NT2/D1 (cell line): ENCODE data around the gene LINGO1.
A peak's percentile ranks its signal among the peaks of the same experiment; 100 is the strongest.

Source experiments
- DNase-seq: peaks from one replicate; pipeline ENCODE4 v3.0.0-alpha.2; 2011; ENCODE audit warnings: low read depth, low spot score
- H3K27me3 ChIP-seq: 2 replicates; pipeline ENCODE4 v1.6.0; 2011; ENCODE audit warnings: mild to moderate bottlenecking; ENCODE audit not compliant: insufficient read length, insufficient read depth
- H3K36me3 ChIP-seq: 2 replicates; pipeline ENCODE4 v1.6.1; 2011; ENCODE audit warnings: mild to moderate bottlenecking, low read length, mixed read lengths; ENCODE audit not compliant: insufficient read depth, insufficient read length
- H3K4me1 ChIP-seq: 2 replicates; pipeline ENCODE4 v1.5.1; 2011; ENCODE audit not compliant: insufficient read depth, insufficient read length
- H3K4me3 ChIP-seq: 2 replicates; pipeline ENCODE4 v1.5.1; 2011; ENCODE audit warnings: low read depth; ENCODE audit not compliant: insufficient read length
- H3K9ac ChIP-seq: 2 replicates; pipeline ENCODE4 v1.6.0; 2011; ENCODE audit warnings: low read depth; ENCODE audit not compliant: insufficient read length
- H3K9me3 ChIP-seq: 2 replicates; pipeline ENCODE4 v1.5.1; 2011; ENCODE audit warnings: mild to moderate bottlenecking, low read length; ENCODE audit not compliant: insufficient read depth
- SUZ12 ChIP-seq: IDR thresholded peaks from 2 replicates; pipeline ENCODE4 v1.6.1; 2011; ENCODE audit not compliant: insufficient read length, insufficient read depth; ENCODE audit errors: extremely low read depth
- YY1 ChIP-seq: IDR thresholded peaks from 2 replicates; pipeline ENCODE4 v1.6.1; 2011; ENCODE audit not compliant: insufficient read length, insufficient read depth
- ZNF274 ChIP-seq: IDR thresholded peaks from 2 replicates; pipeline ENCODE4 v1.6.1; 2011; ENCODE audit warnings: mild to moderate bottlenecking, low read depth, low read length

Gene LINGO1

DNA sequence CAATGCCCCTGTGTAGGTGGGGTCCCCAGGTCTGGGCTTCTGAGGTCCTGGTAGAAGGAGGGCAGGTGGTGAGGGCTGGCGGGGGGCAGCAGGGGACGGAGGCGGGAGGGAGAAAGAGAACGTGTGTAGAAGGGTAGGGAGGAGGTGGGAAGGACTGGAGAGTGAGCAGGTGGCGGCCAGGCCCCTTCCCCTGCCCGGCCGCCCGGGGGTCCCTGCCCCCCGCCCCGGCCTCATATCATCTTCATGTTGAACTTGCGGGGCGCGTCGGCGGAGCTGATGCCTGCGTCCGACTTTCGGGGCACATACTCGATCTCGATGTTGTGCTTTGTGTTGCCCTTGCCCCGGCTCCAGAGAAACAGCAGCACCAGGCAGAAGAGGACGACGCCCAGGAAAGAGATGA, 18.9 kb downstream of the LINGO1 start:
- Histone ChIP-seq H3K4me3 (no peak overlapping the region), H3K9me3 (no peaks in the 10 kb centered on the region), H3K27me3 (no peaks in the 10 kb centered on the region), H3K9ac (no peak overlapping the region), H3K36me3 (peaks cover 6% of the 10 kb centered on the region), H3K4me1 (peaks cover 30% of the 10 kb centered on the region)
- no peak for DNase-seq
- TF ChIP-seq ZNF274: no peak

DNA sequence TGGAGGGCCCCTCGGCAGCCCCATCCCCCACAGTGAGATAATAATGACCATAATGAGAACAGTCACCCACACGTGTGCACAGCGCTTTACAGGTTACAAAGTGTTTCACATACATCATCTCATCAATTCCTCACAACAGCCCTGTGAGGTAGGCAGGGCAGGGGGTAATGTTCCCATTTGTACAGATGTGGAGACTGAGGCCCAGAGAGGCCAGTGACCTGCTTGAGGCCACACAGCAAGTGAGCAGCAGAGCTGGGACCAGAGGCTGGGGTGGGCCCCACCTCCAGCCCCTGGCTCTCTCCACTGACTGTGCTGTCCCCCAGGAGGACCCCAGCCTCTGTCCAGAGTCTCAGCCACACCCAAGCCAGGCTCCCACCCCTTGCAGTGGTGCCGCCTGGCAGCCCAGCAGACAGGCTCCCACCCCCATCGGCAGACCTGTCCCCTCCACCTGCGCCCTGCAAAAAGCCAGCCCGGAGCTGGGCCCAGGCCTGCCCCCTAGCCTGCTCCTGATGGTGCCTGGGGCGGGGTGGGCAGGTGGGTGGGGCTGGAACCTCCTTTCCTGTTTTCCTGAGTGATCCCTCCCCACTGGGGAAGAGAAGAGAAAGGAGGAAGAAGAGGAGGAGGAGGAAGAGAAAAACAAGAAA, 19.6 kb downstream of the LINGO1 start:
- H3K4me3 ChIP-seq: no peak overlapping the region
- H3K4me1 ChIP-seq: peaks cover 29% of the 10 kb centered on the region
- H3K9ac ChIP-seq: peak overlapping the region; percentile 1
- no peak for DNase-seq
- peaks cover 6% of the 10 kb centered on the region for H3K36me3 ChIP-seq
- no peak for TF ChIP-seq SUZ12
- TF ChIP-seq ZNF274: no peak
- no peak for TF ChIP-seq YY1
- H3K9me3 ChIP-seq: no peaks in the 10 kb centered on the region
- H3K27me3 ChIP-seq: no peaks in the 10 kb centered on the region

DNA sequence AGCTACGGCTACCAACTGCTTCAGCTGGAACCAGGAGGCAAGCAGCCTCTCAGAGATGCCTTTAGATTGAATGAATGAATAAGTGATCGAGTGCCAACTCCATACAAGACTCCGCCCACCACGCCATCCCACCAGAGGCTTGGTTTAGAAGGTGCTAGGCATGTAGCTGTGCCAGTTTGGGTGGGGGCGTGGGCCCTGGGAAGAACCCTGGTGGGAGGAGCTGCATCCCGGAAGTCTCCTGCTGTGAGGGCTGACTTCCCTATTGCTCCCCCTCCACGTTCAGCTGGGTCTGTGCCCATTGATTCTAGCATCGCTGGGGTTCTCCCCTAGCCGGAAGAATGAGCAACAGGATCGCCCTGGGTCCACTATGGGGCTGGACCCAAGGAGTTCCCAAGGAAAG, 20.9 kb downstream of the LINGO1 start:
- no peak for DNase-seq
- Histone ChIP-seq H3K9me3 (no peaks in the 10 kb centered on the region), H3K36me3 (peaks cover 6% of the 10 kb centered on the region), H3K4me3 (no peak overlapping the region), H3K27me3 (no peaks in the 10 kb centered on the region), H3K9ac (no peak overlapping the region), H3K4me1 (peaks cover 33% of the 10 kb centered on the region)
- TF ChIP-seq ZNF274 (no peak), YY1 (no peak)

DNA sequence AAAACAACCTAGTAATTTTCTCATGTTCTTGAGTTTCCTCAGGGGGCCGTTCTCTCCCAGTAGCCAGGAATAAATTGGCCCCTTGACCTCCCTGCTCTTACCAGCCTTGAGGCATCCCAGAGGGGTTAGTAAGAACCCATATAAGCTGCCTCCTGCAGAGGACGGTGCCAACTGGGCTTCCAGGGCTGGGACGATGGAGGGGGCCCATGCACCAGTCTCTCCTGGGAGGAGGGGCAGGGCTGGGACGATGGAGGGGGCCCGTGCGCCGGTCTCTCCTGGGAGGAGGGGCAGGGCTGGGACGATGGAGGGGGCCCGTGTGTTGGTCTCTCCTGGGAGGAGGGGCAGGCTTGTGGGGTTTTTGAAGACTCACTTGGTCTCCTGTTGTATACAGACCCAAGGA, 22.0 kb downstream of the LINGO1 start:
- Histone ChIP-seq H3K4me1 (peaks cover 34% of the 10 kb centered on the region), H3K9me3 (no peaks in the 10 kb centered on the region), H3K4me3 (no peak overlapping the region), H3K27me3 (no peaks in the 10 kb centered on the region), H3K36me3 (peaks cover 6% of the 10 kb centered on the region), H3K9ac (no peak overlapping the region)
- no peak for DNase-seq
- TF ChIP-seq ZNF274 (no peak), SUZ12 (no peak), YY1 (no peak)

DNA sequence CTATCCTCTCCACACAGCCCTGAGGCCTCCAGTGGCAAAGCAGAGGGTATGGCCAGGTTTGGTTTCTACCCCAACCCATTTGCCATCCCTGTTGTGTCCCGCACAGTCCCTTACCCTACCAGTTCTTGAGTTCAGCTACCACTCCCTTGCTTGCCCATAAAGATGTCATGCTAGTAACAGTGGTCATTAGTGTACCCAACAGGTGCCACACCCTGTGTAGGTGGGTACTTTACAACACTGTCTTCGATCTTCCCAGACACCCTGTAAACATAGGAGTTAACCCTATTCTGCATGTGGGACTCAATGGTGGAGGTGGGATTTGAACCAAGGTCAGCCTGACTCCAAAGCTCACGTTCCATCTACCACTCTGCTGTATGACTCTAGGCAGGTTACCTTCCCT, 23.2 kb downstream of the LINGO1 start:
- no peak overlapping the region for H3K9ac ChIP-seq
- no peaks in the 10 kb centered on the region for H3K9me3 ChIP-seq
- peaks cover 45% of the 10 kb centered on the region for H3K4me1 ChIP-seq
- no peak for TF ChIP-seq SUZ12
- no peak for TF ChIP-seq ZNF274
- no peak for TF ChIP-seq YY1
- H3K27me3 ChIP-seq: no peaks in the 10 kb centered on the region
- no peak overlapping the region for H3K4me3 ChIP-seq
- peaks cover 2% of the 10 kb centered on the region for H3K36me3 ChIP-seq
- no peak for DNase-seq

DNA sequence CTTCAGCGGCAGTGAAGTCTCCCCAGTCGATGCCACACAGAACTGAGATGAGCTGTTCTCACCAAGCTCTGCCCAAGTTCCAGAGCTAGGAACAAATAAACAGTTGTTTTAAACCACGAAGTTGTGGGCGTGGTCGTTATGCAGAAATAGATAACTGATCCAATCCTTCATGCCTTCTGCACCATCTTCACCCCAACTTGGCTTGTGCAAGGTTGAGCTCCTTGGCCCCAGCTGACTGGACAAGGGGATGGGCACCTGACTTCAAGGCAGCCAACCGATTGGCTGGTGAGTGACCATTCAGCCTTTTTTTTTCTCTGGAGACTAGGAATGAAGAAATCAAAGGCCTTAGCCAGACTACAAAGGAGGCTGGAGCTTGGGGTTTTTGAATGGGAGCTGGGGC, 23.9 kb downstream of the LINGO1 start:
- H3K9ac ChIP-seq: no peak overlapping the region
- no peak for DNase-seq
- H3K4me1 ChIP-seq: peaks cover 45% of the 10 kb centered on the region

DNA sequence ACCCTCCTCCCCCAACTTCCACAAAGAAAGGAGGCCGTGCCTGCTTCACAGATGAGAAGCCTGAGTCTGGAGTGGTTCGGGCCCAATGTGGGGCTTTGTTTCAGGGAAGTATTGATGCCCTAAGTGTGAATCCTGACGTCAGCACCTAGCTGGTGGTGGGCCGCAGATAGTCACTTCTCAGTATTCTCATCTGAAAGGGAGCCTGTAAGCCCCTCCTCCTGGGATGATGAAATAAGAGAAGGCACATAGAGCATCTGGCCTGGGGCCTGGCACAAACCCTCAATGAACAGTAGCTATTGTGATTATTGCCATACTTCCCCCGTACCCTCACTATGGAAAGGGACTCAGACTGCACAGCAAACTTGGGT, 24.8 kb downstream of the LINGO1 start:
- Histone ChIP-seq H3K9me3 (no peaks in the 10 kb centered on the region), H3K36me3 (no peaks in the 10 kb centered on the region), H3K4me1 (peaks cover 45% of the 10 kb centered on the region), H3K9ac (peak overlapping the region; percentile 24), H3K27me3 (no peaks in the 10 kb centered on the region), H3K4me3 (no peak overlapping the region)
- TF ChIP-seq ZNF274: no peak
- TF ChIP-seq SUZ12: no peak
- no peak for TF ChIP-seq YY1
- DNase-seq: no peak

More for the DNA sequence above, 23.9 kb downstream of the LINGO1 start:
- Histone ChIP-seq H3K36me3 (no peaks in the 10 kb centered on the region), H3K27me3 (no peaks in the 10 kb centered on the region), H3K9me3 (no peaks in the 10 kb centered on the region), H3K4me3 (no peak overlapping the region)
- TF ChIP-seq YY1 (no peak), SUZ12 (no peak), ZNF274 (no peak)
